Stimulated activated CD4-positive, alpha-beta T cell treated with anti-CD3 and anti-CD28 coated beads, TNF-alpha, amount 100 ng/mL, for 24 hours (primary cell): ENCODE data around the gene ENTPD8.
"Not testable (repeated sequence)": the region's sequence is repeated elsewhere in the genome, so short reads cannot be mapped to it uniquely, and the experiment has no call there.

Experiments used
- DNase-seq, 3 experiments: peaks; one replicate each; pipeline ENCODE4 v3.0.0-alpha.2; 2020; ENCODE audit warnings: low read depth in 3 of 3

Gene ENTPD8

GRCh38 chr9:137411645-137412380 lies 29.3 kb downstream of the ENTPD8 start:
- peak in 1 of 3 experiments; percentile 49 for DNase-seq

- DNase-seq: no peak
These were observed 29.9 kb downstream of the ENTPD8 start for GRCh38 chr9:137411260-137411644.

GRCh38 chr9:137410891-137411249 lies 30.3 kb downstream of the ENTPD8 start:
- DNase-seq: no peak

- DNase-seq: not testable (repeated sequence)
These were observed 30.8 kb downstream of the ENTPD8 start for GRCh38 chr9:137410236-137410890.

- no peak for DNase-seq
These were observed 31.6 kb downstream of the ENTPD8 start for GRCh38 chr9:137409515-137409914.

- DNase-seq: no peak
These were observed 32.3 kb downstream of the ENTPD8 start for GRCh38 chr9:137408651-137409405.

- no peak for DNase-seq
These were observed 33.4 kb downstream of the ENTPD8 start for GRCh38 chr9:137407590-137408300.

GRCh38 chr9:137406876-137407589 lies 34.1 kb downstream of the ENTPD8 start:
- DNase-seq: peak; percentile 21 to 66 (median 43)

- no peak for DNase-seq
These were observed 34.9 kb downstream of the ENTPD8 start for GRCh38 chr9:137406085-137406760.

GRCh38 chr9:137405677-137406081 lies 35.5 kb downstream of the ENTPD8 start:
- no peak for DNase-seq

- no peak for DNase-seq
These were observed 36.1 kb downstream of the ENTPD8 start for GRCh38 chr9:137404961-137405567.

- no peak for DNase-seq
These were observed 37.9 kb downstream of the ENTPD8 start for GRCh38 chr9:137403269-137403668.

- DNase-seq: no peak
These were observed 38.4 kb downstream of the ENTPD8 start for GRCh38 chr9:137402746-137403145.

- no peak for DNase-seq
These were observed 42.3 kb downstream of the ENTPD8 start for GRCh38 chr9:137398561-137399468.

GRCh38 chr9:137397675-137398423 lies 43.3 kb downstream of the ENTPD8 start:
- DNase-seq: peak; percentile 14 to 53 (median 16)

- no peak for DNase-seq
These were observed 44.4 kb downstream of the ENTPD8 start for GRCh38 chr9:137396634-137397367.

GRCh38 chr9:137396227-137396626 lies 44.9 kb downstream of the ENTPD8 start:
- no peak for DNase-seq

- DNase-seq: no peak
These were observed 45.5 kb downstream of the ENTPD8 start for GRCh38 chr9:137395666-137396010.
